ENCODE results near the gene TBX4. TPM values are rescaled to one million over a fixed set of nuclear protein-coding genes. Genes with fewer than 3 reads are reported as not detected.

Gene TBX4
- total and polyA plus RNA-seq, 9 of the 15 experiments (the other 6 are each of a cell fraction or from before 2014, with no cell fraction given): not detected

GRCh38 chr17:61461967-61462718 is 9.9 kb downstream of the TBX4 start (continued):
- TF ChIP-seq UBTF (IDR thresholded peaks at IDR 0.05; ENCODE audit: borderline replicate concordance in 1 of 2, low read depth in 2 of 2, low read length in 2 of 2) (0 out of 4 replicates have a peak, but pooled peaks of 1 of the 2 experiments have one; percentile 25), SAFB (IDR thresholded peaks at IDR 0.05; ENCODE audit: borderline replicate concordance, low read depth, low read length) (no peak), CXXC5 (CRISPR knock-in tag; IDR thresholded peaks at IDR 0.05) (peak; percentile 20; the same call in 1 of the 2 replicates), BACH1 (tag; IDR thresholded peaks at IDR 0.05) (0 out of 2 replicates have a peak, but pooled peaks have one; percentile 20), BCOR (IDR thresholded peaks at IDR 0.05) (no peak), ZBTB11 (CRISPR knock-in tag; IDR thresholded peaks at IDR 0.05) (peak in 1 of 3 experiments; percentile 73; a peak in 1 of 6 replicates), RAD51 (IDR thresholded peaks at IDR 0.05; ENCODE audit: borderline replicate concordance, low read depth) (no peak)

Data from K562 (cell line).